HepG2 (cell line): Measurements from ENCODE around the gene NHERF2. TPM values are rescaled to one million over a fixed set of nuclear protein-coding genes. Genes with fewer than 3 reads are reported as not detected.

Source experiments
- ATF6 ChIP-seq: sonication (generic); formaldehyde crosslinking; conservative IDR thresholded peaks from 2 replicates; pipeline ENCODE4 v1.4.0; 2020; ENCODE audit warnings: missing genetic modification reagents
- BHLHE40 ChIP-seq: IDR thresholded peaks from 2 replicates; pipeline ENCODE4 v1.6.1; 2011; ENCODE audit warnings: low read length, improper control_type of control experiment
- ELF3 ChIP-seq: IDR thresholded peaks from 2 replicates; pipeline ENCODE4 v1.6.1; 2016; ENCODE audit warnings: missing genetic modification reagents, missing compliant biosample characterization
- HMGA1 ChIP-seq: sonication (generic); formaldehyde crosslinking; conservative IDR thresholded peaks from 2 replicates; pipeline ENCODE4 v1.4.0; 2020; ENCODE audit warnings: missing genetic modification reagents
- HNRNPLL ChIP-seq: fragments of 200-400 bp; formaldehyde crosslinking; IDR thresholded peaks from 2 replicates; pipeline ENCODE4 v1.6.1; 2017; ENCODE audit warnings: mild to moderate bottlenecking, low read depth, low read length; ENCODE audit not compliant: poor library complexity, severe bottlenecking
- MLX ChIP-seq: IDR thresholded peaks from 2 replicates; pipeline ENCODE4 v1.6.1; 2016
- MTA1 ChIP-seq: sonication (generic); formaldehyde crosslinking; IDR thresholded peaks from 2 replicates; pipeline ENCODE4 v1.4.0; 2020; ENCODE audit warnings: missing genetic modification reagents, mild to moderate bottlenecking, borderline replicate concordance
- MTERF4 ChIP-seq: sonication (generic); formaldehyde crosslinking; IDR thresholded peaks from 2 replicates; pipeline ENCODE4 v1.8.0; 2023; ENCODE audit warnings: mild to moderate bottlenecking, missing genetic modification reagents
- MYC ChIP-seq: sonication (generic); formaldehyde crosslinking; IDR thresholded peaks from 2 replicates; pipeline ENCODE4 v1.9.0; 2021; ENCODE audit warnings: missing genetic modification reagents, borderline replicate concordance
- NONO ChIP-seq, 2 experiments: fragments of 450-650 bp in 1 of 2; sonication (generic) in 1 of 2; formaldehyde crosslinking in 1 of 2; IDR thresholded peaks in 1 of 2; conservative IDR thresholded peaks in 1 of 2; 2 replicates each; pipeline versions ENCODE4 v1.6.1 to v1.8.0; 2017 to 2022; ENCODE audit warnings: mild to moderate bottlenecking in 1 of 2, missing genetic modification reagents in 1 of 2, moderate library complexity in 1 of 2
- NR3C1 ChIP-seq: sonication (generic); formaldehyde crosslinking; IDR thresholded peaks from 2 replicates; pipeline ENCODE4 v1.4.0; 2020; ENCODE audit warnings: missing genetic modification reagents
- ONECUT2 ChIP-seq: sonication (generic); formaldehyde crosslinking; IDR thresholded peaks from 2 replicates; pipeline ENCODE4 v1.4.0; 2020; ENCODE audit warnings: missing genetic modification reagents
- PAX8 ChIP-seq: sonication (generic); formaldehyde crosslinking; IDR thresholded peaks from 2 replicates; pipeline ENCODE4 v1.8.0; 2022; ENCODE audit warnings: mild to moderate bottlenecking, missing genetic modification reagents, borderline replicate concordance
- SOX5 ChIP-seq: IDR thresholded peaks from 2 replicates; pipeline ENCODE4 v1.6.1; 2016; ENCODE audit warnings: borderline replicate concordance
- SP1 ChIP-seq, 2 experiments: fragments of 450-650 bp in 1 of 2; sonication (generic) in 1 of 2; formaldehyde crosslinking in 1 of 2; IDR thresholded peaks; 2 replicates each; pipeline versions ENCODE4 v1.4.0 to v1.6.1; 2016 to 2020; ENCODE audit warnings: missing genetic modification reagents in 1 of 2
- SYNCRIP ChIP-seq: fragments of 200-400 bp; formaldehyde crosslinking; IDR thresholded peaks from 2 replicates; pipeline ENCODE4 v1.6.1; 2018; ENCODE audit warnings: mild to moderate bottlenecking, low read depth, low read length; ENCODE audit not compliant: insufficient read depth
- TFE3 ChIP-seq: IDR thresholded peaks from 2 replicates; pipeline ENCODE4 v1.6.1; 2016
- THAP11 ChIP-seq: IDR thresholded peaks from 2 replicates; pipeline ENCODE4 v1.6.1; 2016; ENCODE audit warnings: missing biosample characterization, missing genetic modification reagents
- ZBTB38 ChIP-seq: sonication (generic); formaldehyde crosslinking; IDR thresholded peaks from 2 replicates; pipeline ENCODE4 v1.5.1; 2020; ENCODE audit warnings: mild to moderate bottlenecking, missing genetic modification reagents
- ZNF674 ChIP-seq: sonication (generic); formaldehyde crosslinking; IDR thresholded peaks from 2 replicates; pipeline ENCODE4 v1.5.0; 2020; ENCODE audit warnings: low read depth, mild to moderate bottlenecking, missing genetic modification reagents
- polyA plus RNA-seq, 8 experiments: library from polyadenylated mRNA; depleted of rRNA in 3 of 8; stranded (reverse) in 7 of 8; unstranded in 1 of 8; fragments of >200 nt; fragmentation: Illumina TruSeq in 4 of 8; extraction: Trizol in 4 of 8; gene quantifications; 2 replicates each; pipeline versions ENCODE4 v1.2.1 to v1.2.3, GENCODE V29; 2011 to 2016; ENCODE audit warnings: low read depth in 4 of 8, missing spikeins in 1 of 8, mixed read lengths in 1 of 8; ENCODE audit not compliant: insufficient read depth in 1 of 8
- total RNA-seq, 5 experiments: library from RNA; depleted of rRNA; stranded (reverse); fragments of >200 nt; fragmentation: Illumina TruSeq; extraction: Trizol; gene quantifications; 2 replicates each; pipeline ENCODE4 v1.2.3, GENCODE V29; 2016; ENCODE audit warnings: low read depth in 1 of 5

Gene NHERF2
- total and polyA plus RNA-seq, 2 of the 13 experiments (the other 11 are each of a cell fraction or from before 2014, with no cell fraction given), result 23.7 to 39.3 TPM

- TF ChIP-seq ZNF674 (CRISPR knock-in tag) (no peak), THAP11 (CRISPR knock-in tag) (peak; percentile 81), TFE3 (CRISPR knock-in tag) (peak; percentile 71), HNRNPLL (peak; percentile 59), NONO (IDR thresholded peaks at IDR 0.05) (no peak), NONO (CRISPR knock-in tag; conservative IDR thresholded peaks at IDR 0.05) (no peak), ONECUT2 (peak; percentile 23; the same call in 1 of the 2 replicates), BHLHE40 (peak; percentile 61; the same call in 1 of the 2 replicates), MTA1 (CRISPR knock-in tag) (peak; percentile 74; the same call in 1 of the 2 replicates), MYC (CRISPR knock-in tag) (peak; percentile 80; the same call in 1 of the 2 replicates), SOX5 (CRISPR knock-in tag) (peak; percentile 43; the same call in 1 of the 2 replicates), MLX (CRISPR knock-in tag) (no peak), PAX8 (CRISPR knock-in tag) (no peak), NR3C1 (CRISPR knock-in tag) (no peak), HMGA1 (CRISPR knock-in tag) (no peak), ATF6 (CRISPR knock-in tag) (no peak), SP1 (IDR thresholded peaks at IDR 0.05) (no peak), SP1 (CRISPR knock-in tag; IDR thresholded peaks at IDR 0.05) (peak; percentile 90), ZBTB38 (peak; percentile 62; the same call in 1 of the 2 replicates), MTERF4 (CRISPR knock-in tag) (no peak), ELF3 (peak; percentile 37; the same call in 1 of the 2 replicates), SYNCRIP (no peak)
These were observed 22.7 kb upstream of the NHERF2 start (continued) for GRCh38 chr16:2003827-2004641.
